Stimulated activated CD8-positive, alpha-beta memory T cell treated with anti-CD3 and anti-CD28 coated beads, Interleukin-7, amount 100 ng/mL, for 1 hour (primary cell): Measurements from ENCODE around the gene OGFR.

Source experiments
- DNase-seq, 2 donors: peaks; one replicate each; pipeline ENCODE4 v3.0.0-alpha.2; 2020; ENCODE audit warnings: low read depth in 2 of 2

OGFR gene

DNA sequence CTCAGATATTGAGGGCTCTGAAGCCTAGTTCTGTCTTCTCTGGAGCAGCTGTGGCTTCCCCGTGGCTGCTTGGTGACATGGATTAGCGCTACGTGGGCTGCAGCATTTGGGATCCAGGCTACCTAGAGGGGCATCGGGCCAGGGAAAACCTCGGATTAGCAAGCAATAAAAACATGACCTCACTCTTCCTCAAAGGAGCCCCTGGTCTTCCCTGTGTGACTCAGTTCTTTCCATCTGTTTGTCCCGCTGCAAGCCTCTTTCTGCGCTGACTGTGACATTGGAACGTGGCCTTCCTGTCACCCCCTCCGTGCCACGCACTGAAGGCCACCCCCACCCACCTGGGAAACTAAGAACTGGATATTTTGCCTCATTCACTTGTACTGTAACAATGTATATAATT is 4.8 kb upstream of the OGFR start:
- DNase-seq: no peak

DNA sequence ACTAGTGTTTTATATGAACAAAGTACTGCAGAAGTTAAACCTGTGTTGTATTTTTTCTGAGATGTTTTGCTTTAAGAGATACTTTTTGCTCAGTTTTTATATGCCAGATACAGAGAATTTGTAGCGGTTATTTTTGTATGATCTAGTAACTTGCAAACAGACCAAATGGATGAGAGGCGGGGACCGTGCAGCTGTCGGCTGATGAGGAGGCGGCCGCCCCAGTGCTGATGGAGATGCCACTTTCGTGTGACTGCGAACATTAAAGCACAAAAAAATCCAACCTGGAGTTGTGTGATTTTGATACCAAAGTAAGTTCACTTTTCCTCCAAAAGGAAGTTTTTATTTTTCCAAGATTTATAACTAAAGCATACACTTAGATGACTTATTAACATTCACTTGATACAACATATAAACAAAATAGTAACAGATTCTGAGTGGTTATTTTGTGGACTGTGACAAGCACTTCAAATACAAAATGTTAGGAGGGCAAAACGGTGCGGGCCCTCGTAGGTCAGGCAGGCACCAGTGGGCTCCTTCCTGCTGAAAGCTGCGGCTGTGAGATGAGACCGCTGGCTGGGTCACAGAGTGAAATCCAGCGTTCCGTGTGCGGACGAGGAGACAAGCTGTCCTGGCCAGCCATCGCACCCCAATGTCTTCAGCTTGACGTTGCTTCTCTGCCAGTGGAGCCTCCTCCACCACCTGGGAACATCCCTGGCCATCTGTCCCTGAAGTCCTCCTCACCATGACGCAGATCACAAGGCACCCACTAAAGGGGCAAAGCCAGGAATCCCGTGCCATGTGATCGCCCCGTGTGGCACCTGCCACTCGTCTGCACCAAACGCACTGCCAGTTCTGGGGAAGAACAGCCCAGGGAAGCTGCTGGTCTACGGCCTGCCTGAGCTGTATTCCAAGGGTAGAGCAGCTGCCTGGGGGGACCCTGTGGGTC is 4.0 kb upstream of the OGFR start:
- no peak for DNase-seq

DNA sequence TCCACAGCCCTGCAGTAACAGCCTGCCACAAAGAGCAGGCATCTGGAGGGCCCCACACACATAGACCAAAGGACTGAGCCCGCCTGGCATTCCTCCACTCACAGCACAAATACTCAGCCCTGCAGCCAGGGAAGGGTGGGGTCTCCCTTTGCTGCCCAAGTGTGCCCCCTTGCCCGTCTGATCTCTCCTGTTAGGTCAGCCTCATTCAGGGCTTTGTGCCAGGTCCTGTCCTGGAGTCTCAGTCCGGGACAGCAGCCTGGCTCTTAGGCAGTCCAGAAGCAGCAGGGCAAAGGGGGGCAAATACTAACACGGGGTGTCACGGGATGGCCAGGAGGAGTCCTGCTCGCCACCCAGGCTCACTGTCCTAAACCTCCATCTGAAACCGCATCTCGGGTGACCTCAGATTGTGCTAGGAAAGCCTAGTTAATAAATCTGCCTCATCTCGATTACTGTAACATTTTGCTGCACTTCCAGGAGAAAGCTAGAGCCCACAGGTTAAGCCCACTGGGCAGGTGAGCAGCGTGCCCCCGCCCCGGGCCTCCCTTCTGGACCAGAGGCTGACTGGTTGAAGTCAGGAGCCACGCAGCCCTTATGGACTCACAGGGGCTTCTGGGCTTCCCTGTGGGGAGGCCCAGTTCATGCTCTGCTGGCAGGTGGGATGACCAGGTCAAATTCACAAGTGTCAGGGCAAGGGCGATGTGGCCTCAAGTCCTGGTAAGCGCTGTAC is 3.2 kb upstream of the OGFR start:
- no peak for DNase-seq

GRCh38 chr20:62802026-62802712 is 2.5 kb upstream of the OGFR start:
- DNase-seq: no peak

DNA sequence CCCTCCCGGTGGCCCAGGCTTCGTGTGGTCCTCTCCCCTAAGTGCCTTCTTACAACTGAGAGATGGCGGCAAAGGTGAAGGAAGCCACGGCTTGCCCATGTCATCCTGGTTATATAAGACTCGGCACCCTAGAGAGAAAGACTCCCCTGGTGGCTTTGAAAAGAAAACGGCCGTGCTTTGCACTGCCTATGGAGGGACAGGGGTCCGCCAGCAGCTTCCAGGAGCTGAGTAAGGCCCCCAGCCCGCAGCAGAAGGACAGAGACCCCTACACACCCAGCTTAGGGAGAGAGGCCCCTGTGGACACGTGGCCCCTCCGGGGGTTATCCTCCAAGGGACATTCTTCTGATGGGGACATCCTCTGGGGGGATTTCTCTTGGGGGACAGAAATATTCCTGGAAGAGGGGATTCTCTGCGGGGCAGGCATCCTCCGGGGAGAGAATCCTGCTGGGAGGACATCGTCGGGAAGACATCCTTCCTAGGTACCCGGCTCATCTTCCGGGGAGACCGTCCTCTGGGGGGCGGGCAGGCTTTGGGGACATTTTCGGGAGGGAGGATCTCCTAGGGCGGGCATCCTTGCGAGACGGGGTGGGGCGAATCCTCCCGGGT is 511 bp upstream of the OGFR start:
- DNase-seq: no peak

DNA sequence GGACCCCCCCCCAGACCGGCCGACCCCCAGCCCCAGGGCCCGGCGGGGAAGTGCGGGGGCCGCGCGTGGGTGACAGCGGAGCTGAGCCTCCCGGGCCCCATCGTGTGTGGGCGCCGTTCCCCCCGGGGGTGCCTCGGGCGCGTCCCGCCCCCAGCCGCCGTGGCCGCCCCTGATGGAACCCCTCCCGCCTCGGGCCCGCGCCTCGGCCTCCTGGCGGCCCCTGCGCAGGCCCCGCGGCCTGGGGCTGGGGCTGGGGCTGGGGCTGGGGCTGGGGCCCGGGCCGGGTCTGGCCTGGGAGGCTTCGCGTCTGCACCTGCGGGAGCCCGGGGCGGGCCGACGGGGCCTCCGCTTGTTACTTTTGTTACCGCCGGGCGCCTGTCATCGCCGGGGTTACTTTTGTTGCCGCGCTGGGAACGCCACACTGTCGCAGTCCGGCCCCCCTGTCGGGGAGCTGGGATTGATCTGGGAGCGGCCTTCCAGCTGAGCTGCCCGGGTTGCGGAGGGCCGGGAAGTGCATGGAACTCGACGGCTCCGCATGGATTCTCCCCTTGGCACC is 598 bp downstream of the OGFR start:
- DNase-seq: no peak

GRCh38 chr20:62805711-62806382 is 1.2 kb downstream of the OGFR start:
- DNase-seq: no peak

- no peak for DNase-seq
Measured at GRCh38 chr20:62806383-62807050, 1.9 kb downstream of the OGFR start.

GRCh38 chr20:62807444-62808210 is 3.0 kb downstream of the OGFR start:
- DNase-seq: no peak

GRCh38 chr20:62808211-62808865 is 3.7 kb downstream of the OGFR start:
- peak; percentile 50 to 61 for DNase-seq

DNA sequence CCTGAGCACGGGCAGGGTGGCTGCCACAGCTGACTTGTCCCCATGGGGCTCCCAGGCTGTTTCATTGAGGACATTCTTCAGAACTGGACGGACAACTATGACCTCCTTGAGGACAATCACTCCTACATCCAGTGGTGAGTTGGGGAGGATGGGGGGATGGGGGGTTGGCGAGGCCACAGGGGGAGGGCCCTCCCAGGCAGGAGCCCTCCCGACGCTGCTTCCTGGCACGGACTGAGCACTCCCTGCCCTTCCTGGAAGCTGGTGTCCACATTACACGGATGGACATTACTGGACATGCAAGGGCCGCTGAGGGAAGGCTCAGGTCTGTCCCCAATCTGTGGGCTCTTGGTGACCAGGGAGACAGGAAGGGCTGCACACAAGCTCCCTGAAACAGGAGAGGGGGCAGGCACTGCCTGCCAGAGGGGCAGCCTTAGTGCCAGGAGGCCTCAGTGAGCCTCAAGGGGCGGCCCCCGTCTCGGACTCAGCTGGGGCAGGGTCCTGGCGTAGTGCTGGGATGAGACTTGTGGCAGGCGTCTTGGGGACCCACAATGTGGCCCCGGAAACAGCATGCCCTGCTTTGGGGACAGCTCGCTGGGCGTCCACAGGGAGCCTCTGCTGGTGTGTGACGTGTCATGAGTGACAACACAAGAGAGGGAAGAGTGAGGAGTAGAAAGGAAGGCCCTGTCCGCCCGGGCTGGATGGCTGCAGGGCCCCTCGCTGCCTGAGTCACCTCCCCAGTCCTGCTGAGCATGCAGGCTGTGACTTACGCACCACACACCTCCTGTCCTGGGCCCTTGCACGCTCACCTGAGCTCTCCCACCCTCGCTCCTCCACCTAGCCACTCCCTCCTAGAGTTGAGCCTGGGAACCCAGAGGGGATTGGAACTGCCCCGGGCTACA is 5.1 kb downstream of the OGFR start:
- no peak for DNase-seq

- no peak for DNase-seq
Measured at GRCh38 chr20:62811320-62811719, 6.7 kb downstream of the OGFR start.

GRCh38 chr20:62811720-62812119 is 7.1 kb downstream of the OGFR start:
- no peak for DNase-seq

- no peak for DNase-seq
Measured at GRCh38 chr20:62812181-62812906, 7.7 kb downstream of the OGFR start.

- DNase-seq: no peak
Measured at GRCh38 chr20:62812907-62813200, 8.2 kb downstream of the OGFR start.

DNA sequence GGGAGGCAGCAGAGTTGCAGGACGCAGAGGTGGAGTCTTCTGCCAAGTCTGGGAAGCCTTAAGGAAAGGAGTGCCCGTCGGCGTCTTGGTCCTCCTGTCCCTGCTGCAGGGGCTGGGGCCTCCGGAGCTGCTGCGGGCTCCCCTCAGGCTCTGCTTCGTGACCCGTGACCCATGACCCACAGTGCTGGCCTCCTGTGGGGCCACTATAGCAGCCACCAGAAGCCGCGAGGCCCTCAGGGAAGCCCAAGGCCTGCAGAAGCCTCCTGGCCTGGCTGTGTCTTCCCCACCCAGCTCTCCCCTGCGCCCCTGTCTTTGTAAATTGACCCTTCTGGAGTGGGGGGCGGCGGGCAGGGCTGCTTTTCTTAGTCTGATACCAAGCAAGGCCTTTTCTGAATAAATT is 9.0 kb downstream of the OGFR start:
- no peak for DNase-seq

GRCh38 chr20:62814060-62814708 is 9.5 kb downstream of the OGFR start:
- DNase-seq: no peak
